NCI-H2196 treated with DMSO at 0.1 percent for 48 hours (cell line): ENCODE data around the gene CSPG4.
"Not testable (repeated sequence)": the region's sequence is repeated elsewhere in the genome, so short reads cannot be mapped to it uniquely, and the experiment has no call there.

Experiments used
- DNase-seq: peaks from one replicate; lab custom pipeline; 2025; ENCODE audit not compliant: unreplicated experiment; lab: John Stamatoyannopoulos, UW

The CSPG4 gene

DNA sequence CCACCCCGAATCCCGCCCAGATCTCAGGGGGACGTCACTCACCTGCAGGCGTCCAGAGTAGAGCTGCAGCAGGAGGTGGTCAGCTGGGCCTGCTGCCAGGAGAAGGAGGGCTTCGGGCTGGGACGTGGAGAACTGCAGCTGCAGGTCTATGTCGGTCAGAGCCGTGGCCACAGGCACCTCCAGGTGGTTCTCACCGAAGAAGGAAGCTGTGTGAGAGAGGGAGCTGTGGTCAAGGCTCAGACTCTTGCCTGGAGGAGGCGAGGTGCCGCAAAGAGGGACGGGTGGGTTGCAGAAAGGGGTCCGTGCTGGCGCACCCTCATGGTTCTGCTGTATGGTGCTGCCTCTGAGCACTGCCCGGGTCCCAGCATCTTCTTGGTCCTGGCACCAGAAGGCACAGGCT, 19.6 kb downstream of the CSPG4 start:
- DNase-seq = not testable (repeated sequence)

- not testable (repeated sequence) for DNase-seq
Observed at GRCh38 chr15:75692311-75692710, 20.3 kb downstream of the CSPG4 start.

DNA sequence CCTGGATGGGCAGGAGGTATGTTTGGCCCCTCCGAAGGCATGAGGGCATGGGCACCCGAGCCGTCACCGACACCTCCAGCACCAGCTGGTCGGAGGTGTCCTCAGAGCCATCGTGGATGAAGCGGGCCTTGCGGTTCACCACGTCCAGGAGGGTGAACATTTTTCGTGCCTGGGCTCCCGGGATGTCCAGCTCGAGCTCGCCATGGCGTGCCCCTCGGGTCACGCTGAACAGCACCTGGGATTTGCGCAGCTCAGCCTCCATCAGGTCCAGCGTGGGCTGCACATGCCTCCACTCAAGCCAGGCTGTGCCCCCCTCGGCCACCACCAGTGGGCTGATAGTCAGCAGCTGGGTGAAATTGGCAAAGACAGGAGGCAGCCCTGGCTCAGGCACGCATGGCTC, 23.2 kb downstream of the CSPG4 start:
- DNase-seq = not testable (repeated sequence)

DNA sequence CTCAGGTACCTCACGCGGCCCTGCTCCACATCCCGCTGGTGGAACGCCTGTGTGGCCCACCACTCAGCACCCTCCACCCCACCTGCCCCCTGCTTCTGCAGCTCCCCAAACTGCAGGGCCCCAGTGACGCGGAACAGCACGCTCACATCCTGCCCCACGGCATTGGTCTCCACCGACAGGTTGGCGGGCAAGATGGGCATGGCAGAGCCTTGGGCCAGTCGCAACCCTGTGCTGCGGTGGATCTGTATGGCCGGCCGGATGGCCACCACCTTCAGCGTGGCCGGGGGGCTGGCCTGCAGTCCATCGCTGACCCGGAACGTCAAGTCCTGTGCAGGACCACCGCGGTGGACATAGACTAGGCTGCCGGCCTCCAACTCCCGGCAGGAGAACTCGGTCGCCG, 23.8 kb downstream of the CSPG4 start:
- no peak for DNase-seq

GRCh38 chr15:75688278-75688557, 24.4 kb downstream of the CSPG4 start:
- DNase-seq = no peak

DNA sequence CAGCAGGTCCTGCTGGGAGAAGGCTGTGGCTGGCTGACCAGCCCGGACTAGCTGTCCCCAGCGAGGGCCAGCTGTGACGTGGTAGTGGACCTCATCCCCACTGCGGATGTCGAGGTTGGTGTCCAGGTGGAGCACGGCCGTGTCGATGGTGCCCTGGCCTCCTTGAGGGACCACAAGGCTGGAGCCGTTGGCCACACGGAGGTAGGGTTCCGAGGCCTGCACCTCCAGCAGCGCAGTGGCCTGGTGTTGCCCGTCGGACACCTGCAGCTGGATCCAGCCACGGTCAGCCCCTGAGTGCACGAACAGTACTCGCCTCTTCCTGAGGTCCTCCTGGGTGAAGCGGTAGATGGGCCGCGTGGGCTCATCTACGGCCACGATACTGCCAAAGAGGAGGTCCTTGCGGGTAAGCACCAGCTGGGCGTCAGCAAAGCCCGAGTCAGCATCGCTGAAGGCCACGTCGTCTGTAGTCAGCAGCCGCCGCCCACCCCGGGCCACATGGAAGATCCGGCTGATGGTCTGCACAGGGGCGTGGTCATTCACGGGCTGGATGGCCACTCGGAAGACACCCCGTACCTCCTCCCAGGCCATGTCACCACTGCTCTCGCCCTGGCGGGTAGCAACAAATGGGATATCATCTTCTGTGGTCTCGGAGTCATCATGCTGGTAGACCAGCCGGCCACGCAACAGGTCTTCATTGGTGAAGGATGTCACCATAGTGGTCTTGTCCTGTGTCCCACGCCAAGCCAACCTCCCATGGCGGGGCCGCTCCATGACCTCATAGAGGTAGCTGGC, 25.0 kb downstream of the CSPG4 start:
- no peak for DNase-seq

DNA sequence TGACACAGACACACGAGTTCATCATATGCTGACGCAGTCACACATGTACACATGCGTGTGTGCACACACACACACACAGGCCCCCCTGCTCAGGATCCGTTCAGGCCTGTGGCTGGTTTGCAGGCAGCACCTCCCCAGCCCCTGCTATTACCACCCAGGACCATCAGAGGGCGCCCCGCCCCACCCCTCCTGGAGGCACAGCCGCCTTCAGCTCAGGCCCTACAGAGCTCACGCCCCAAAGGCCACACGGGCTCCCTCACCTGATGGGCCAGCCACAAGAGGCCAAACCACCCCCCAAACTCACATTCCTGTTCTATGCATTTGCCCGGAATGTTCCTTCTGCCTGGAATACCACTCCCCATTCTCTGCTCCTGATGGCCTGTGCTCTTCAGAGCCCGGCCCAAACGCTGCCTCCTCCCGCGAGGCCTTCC, 26.4 kb downstream of the CSPG4 start:
- DNase-seq = not testable (repeated sequence)

- DNase-seq = no peak
Observed at GRCh38 chr15:75685195-75685594, 27.5 kb downstream of the CSPG4 start.

- no peak for DNase-seq
Observed at GRCh38 chr15:75684648-75685047, 28.0 kb downstream of the CSPG4 start.

- DNase-seq = not testable (repeated sequence)
Observed at GRCh38 chr15:75683646-75684312, 28.9 kb downstream of the CSPG4 start.

DNA sequence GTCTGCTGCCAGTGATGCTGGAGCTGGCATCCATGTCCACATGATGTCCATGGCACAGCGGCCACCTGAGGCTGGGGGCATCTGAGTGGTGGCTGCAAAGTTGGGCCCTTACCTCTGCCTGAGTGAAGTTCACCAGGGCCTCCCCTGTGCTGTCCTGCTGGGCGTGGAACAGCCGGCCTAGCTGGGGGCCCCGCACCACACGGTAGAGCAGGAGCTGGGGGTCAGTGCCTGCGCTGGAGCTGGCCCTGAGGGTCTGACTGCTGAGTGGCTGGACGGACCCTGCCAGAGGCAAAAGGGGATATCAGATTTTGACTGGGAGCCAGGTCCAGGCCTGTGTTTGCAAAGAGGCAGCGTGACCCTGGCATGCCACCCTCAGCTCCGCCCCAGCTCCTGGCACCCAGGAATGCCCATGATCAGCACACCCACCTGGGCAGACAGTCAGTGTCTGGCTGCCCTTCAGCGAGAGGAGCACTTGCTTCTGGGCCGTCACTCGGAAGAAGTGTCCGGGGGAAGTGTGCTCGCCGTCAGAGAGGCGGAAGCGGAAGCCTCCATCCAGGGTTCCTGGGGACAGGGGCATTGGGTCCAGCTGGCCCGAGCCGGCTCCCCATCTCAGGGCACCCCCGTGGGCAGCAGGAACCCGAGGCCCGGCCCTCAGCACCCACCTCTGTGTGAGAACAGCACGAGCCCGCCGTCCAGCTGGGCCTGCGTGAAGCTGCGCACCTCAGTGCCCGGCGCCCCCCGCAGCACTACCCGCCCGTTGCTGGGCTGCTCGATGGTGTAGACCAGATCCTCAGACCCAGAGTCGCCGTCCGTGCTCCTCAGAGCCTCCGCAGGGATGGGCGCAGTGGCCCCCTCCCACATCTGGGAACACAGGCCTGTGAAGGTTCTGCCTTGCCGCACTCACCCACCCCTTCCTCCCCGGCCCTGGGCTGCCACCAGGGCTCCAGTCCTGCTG, 30.2 kb downstream of the CSPG4 start:
- DNase-seq = no peak

- no peak for DNase-seq
Observed at GRCh38 chr15:75680007-75680789, 32.5 kb downstream of the CSPG4 start.

GRCh38 chr15:75678324-75678690, 34.3 kb downstream of the CSPG4 start:
- not testable (repeated sequence) for DNase-seq

DNA sequence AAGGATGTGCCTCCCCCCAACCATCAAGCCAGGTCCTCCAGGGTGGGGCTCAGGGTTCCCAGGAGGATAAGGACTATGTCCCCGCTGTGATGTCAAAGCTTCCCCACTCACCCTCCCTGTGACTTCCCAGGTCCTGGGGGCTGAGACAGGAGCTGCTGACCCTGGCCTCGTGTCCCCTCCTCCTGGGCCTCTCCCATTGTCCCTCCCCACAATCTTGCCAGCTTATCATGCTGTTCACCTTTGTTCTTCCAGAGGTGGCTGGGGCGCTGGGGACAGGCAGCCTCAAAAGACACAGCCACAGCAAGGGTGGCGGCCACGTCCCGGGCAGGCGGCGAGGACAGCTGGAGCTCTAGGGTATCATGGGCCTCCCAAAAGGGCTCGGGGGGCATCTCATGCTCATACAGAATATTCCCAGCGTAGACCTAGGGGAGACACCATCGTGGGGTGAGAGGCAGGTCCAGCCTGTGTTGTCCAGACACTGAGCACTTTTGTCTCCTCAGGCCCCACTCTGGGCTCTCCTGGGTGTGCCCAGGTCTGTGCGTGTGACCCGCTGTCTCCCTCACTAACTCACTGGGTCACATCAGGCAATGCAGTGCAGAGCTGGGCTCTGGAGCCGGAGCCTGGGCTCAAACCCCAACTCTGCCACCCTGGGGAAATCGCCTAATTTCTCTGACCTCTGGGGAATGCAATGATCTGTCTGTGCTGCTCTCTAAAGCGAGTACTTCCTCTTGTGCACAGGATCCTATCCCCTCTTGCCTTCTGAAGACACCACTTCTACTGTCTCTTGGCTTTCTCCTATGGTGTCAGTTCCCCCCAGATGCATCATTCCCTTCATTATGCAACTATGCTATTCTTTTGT, 35.0 kb downstream of the CSPG4 start:
- DNase-seq = no peak

- DNase-seq = no peak
Observed at GRCh38 chr15:75676688-75677464, 35.8 kb downstream of the CSPG4 start.

DNA sequence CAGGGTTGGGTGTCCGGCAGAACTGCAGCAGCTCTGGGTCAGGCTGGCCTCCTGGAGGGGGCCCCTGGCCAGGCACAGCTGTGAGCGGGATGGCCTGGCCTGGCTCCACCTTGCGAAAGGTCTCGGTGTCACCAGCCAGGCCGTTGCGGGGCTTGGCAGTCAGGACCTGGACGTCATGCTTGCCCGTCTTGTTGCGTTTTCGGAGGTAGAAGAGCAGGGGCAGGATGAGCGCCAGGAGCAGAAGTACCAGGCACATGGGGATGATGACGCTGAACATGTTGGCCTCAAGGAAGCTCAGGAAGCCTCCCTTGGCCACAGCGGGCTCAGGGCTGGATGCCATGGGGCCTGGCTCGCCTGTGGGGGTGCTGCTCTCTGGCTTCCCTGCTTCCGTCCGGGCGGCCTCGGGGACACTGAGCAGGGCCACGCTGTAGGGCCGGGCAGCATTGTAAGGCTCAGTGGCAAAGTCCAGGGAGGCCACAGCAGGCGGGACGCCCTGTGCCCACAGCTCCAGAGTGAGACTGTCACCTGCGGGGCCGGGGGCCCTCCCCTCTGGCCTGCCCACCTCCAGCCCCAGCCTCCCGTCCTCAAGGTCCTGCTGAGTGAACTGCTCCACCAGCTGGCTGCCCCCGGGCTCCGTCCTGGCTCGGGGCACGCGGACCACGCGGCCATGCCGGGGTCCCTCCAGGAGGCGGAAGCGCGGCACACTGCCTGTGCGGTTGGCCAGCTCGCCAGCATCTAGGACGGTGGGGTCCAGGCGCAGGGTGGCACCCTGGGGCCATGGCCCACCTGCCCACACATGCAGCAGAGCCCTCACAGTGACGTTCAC, 36.9 kb downstream of the CSPG4 start:
- DNase-seq = no peak

- DNase-seq = no peak
Observed at GRCh38 chr15:75674366-75674765, 38.3 kb downstream of the CSPG4 start.
